H9 (cell line): ENCODE data around the gene AGBL4. TPM values are rescaled to one million over a fixed set of nuclear protein-coding genes. Genes with fewer than 3 reads are reported as not detected.

ENCODE experiments used
- DNase-seq: peaks from one replicate; pipeline ENCODE4 v3.0.0-alpha.2; 2017
- H2AFZ ChIP-seq: one replicate; pipeline ENCODE4 v1.6.1; 2013; ENCODE audit warnings: mild to moderate bottlenecking, low read length, control low read depth, moderate library complexity
- H2AK5ac ChIP-seq: 2 replicates; pipeline ENCODE4 v1.6.1; 2013; ENCODE audit warnings: low read length, control low read depth, mixed read lengths; ENCODE audit not compliant: insufficient read length
- H2BK120ac ChIP-seq: one replicate; pipeline ENCODE4 v1.6.1; 2013; ENCODE audit warnings: low read depth, mild to moderate bottlenecking, low read length, control low read depth, inconsistent platforms; ENCODE audit not compliant: poor library complexity, severe bottlenecking
- H2BK12ac ChIP-seq: 2 replicates; pipeline ENCODE4 v1.6.1; 2013; ENCODE audit warnings: low read length, control low read depth, mixed read lengths, low read depth; ENCODE audit not compliant: insufficient read length
- H2BK15ac ChIP-seq: 2 replicates; pipeline ENCODE4 v1.6.1; 2013; ENCODE audit warnings: low read depth, low read length, control low read depth
- H2BK20ac ChIP-seq: one replicate; pipeline ENCODE4 v1.6.1; 2013; ENCODE audit warnings: low read depth, mild to moderate bottlenecking, low read length, control low read depth, inconsistent platforms; ENCODE audit not compliant: poor library complexity, severe bottlenecking
- H2BK5ac ChIP-seq: 2 replicates; pipeline ENCODE4 v1.6.1; 2013; ENCODE audit warnings: low read length, control low read depth, mixed read lengths; ENCODE audit not compliant: insufficient read length
- H3K14ac ChIP-seq: 2 replicates; pipeline ENCODE4 v1.6.1; 2013; ENCODE audit warnings: low read length, control low read depth; ENCODE audit not compliant: insufficient read depth
- H3K18ac ChIP-seq: 2 replicates; pipeline ENCODE4 v1.6.1; 2013; ENCODE audit warnings: low read depth, mild to moderate bottlenecking, mixed read lengths, low read length, control low read depth; ENCODE audit not compliant: insufficient read length
- H3K23ac ChIP-seq: 2 replicates; pipeline ENCODE4 v1.6.1; 2013; ENCODE audit warnings: low read length, control low read depth, mixed read lengths, low read depth; ENCODE audit not compliant: insufficient read length
- H3K23me2 ChIP-seq: 2 replicates; pipeline ENCODE4 v1.6.1; 2013; ENCODE audit warnings: low read depth, mild to moderate bottlenecking, mixed read lengths, low read length, control low read depth; ENCODE audit not compliant: insufficient read length, poor library complexity, severe bottlenecking
- H3K27ac ChIP-seq: 2 replicates; pipeline ENCODE4 v1.5.1; 2013; ENCODE audit warnings: low read length, control low read depth, mixed read lengths, low read depth; ENCODE audit not compliant: insufficient read length
- H3K27me3 ChIP-seq: 2 replicates; pipeline ENCODE4 v1.6.1; 2013; ENCODE audit warnings: low read length, control low read depth, inconsistent platforms; ENCODE audit not compliant: insufficient read depth
- H3K4ac ChIP-seq: 2 replicates; pipeline ENCODE4 v1.6.1; 2013; ENCODE audit warnings: low read depth, mild to moderate bottlenecking, control low read depth, inconsistent platforms, low read length, moderate library complexity
- H3K4me1 ChIP-seq: 2 replicates; pipeline ENCODE4 v1.6.1; 2013; ENCODE audit warnings: low read length, control low read depth, inconsistent platforms; ENCODE audit not compliant: insufficient read depth
- H3K4me2 ChIP-seq: 2 replicates; pipeline ENCODE4 v1.6.1; 2013; ENCODE audit warnings: low read length, control low read depth, mixed read lengths; ENCODE audit not compliant: insufficient read length, insufficient read depth
- H3K56ac ChIP-seq: 2 replicates; pipeline ENCODE4 v1.6.1; 2013; ENCODE audit warnings: low read depth, mild to moderate bottlenecking, mixed read lengths, low read length, control low read depth; ENCODE audit not compliant: insufficient read length
- H3K79me1 ChIP-seq: 2 replicates; pipeline ENCODE4 v1.6.1; 2013; ENCODE audit warnings: low read depth, mild to moderate bottlenecking, moderate library complexity, low read length, control low read depth, inconsistent platforms; ENCODE audit not compliant: insufficient read depth, poor library complexity, severe bottlenecking
- H3K79me2 ChIP-seq: 2 replicates; pipeline ENCODE4 v1.6.1; 2013; ENCODE audit warnings: low read length, control low read depth, inconsistent platforms; ENCODE audit not compliant: insufficient read depth
- H3K9ac ChIP-seq: 2 replicates; pipeline ENCODE4 v1.6.1; 2013; ENCODE audit warnings: low read length, control low read depth, mixed read lengths; ENCODE audit not compliant: insufficient read length; ENCODE audit errors: extremely low read depth
- H3K9me3 ChIP-seq: one replicate; pipeline ENCODE4 v1.6.1; 2013; ENCODE audit warnings: low read depth, low read length, inconsistent platforms; ENCODE audit not compliant: control insufficient read depth
- H3T11ph ChIP-seq: one replicate; pipeline ENCODE4 v1.6.1; 2013; ENCODE audit warnings: mild to moderate bottlenecking, low read length, control low read depth, inconsistent platforms
- H4K20me1 ChIP-seq: one replicate; pipeline ENCODE4 v1.6.1; 2013; ENCODE audit not compliant: control insufficient read depth, insufficient read length, insufficient read depth
- H4K5ac ChIP-seq: 2 replicates; pipeline ENCODE4 v1.6.1; 2013; ENCODE audit warnings: low read depth, mild to moderate bottlenecking, mixed read lengths, low read length, control low read depth; ENCODE audit not compliant: insufficient read length
- H4K8ac ChIP-seq: replicated peaks from 2 replicates; pipeline ENCODE4 v1.6.1; 2013; ENCODE audit warnings: low read length, control low read depth, mixed read lengths, low read depth; ENCODE audit not compliant: insufficient read length
- H4K91ac ChIP-seq: 2 replicates; pipeline ENCODE4 v1.6.1; 2013; ENCODE audit warnings: low read depth, mild to moderate bottlenecking, moderate library complexity, mixed read lengths, low read length, control low read depth; ENCODE audit not compliant: insufficient read length
- H3K27ac Mint-ChIP-seq, 3 experiments: 2 replicates in 2 of 3; 3 replicates in 1 of 3; pipeline ENCODE4 v1.8.0; 2020 to 2021; ENCODE audit warnings: mixed read lengths in 3 of 3, mild to moderate bottlenecking in 1 of 3, moderate library complexity in 1 of 3
- H3K27me3 Mint-ChIP-seq: 2 replicates; pipeline ENCODE4 v1.8.0; 2021; ENCODE audit warnings: low read depth, mild to moderate bottlenecking, moderate library complexity, mixed read lengths
- H3K36me3 Mint-ChIP-seq, 3 experiments: 2 replicates in 2 of 3; 3 replicates in 1 of 3; pipeline ENCODE4 v1.8.0; 2020 to 2021; ENCODE audit warnings: low read depth in 3 of 3, mixed read lengths in 3 of 3; ENCODE audit not compliant: insufficient read depth in 1 of 3
- H3K4me1 Mint-ChIP-seq, 2 experiments: 2 replicates each; pipeline ENCODE4 v1.8.0; 2020; ENCODE audit warnings: mixed read lengths in 2 of 2
- H3K4me3 Mint-ChIP-seq, 2 experiments: 2 replicates in 1 of 2; 3 replicates in 1 of 2; pipeline ENCODE4 v1.8.0; 2020 to 2021; ENCODE audit warnings: mild to moderate bottlenecking in 2 of 2, mixed read lengths in 2 of 2, moderate library complexity in 1 of 2
- H3K9me3 Mint-ChIP-seq, 2 experiments: 2 replicates in 1 of 2; 3 replicates in 1 of 2; pipeline ENCODE4 v1.8.0; 2020; ENCODE audit warnings: mild to moderate bottlenecking in 2 of 2, mixed read lengths in 2 of 2, moderate library complexity in 1 of 2
- WGBS: extraction: QIAGEN DNeasy Blood & Tissue Kit; methylation state at CpG from one replicate; pipeline ENCODE4 v1.1.7; 2013; ENCODE audit warnings: missing lambda C conversion rate, low lambda C conversion rate, mixed read lengths; ENCODE audit not compliant: insufficient read length; ENCODE audit errors: extremely low coverage; 5-methylcytosine and 5-hydroxymethylcytosine counted together
- total RNA-seq: library from RNA; stranded (reverse); gene quantifications from 2 replicates; pipeline ENCODE4 v1.2.1, GENCODE V29; 2021
- TF ChIP-seq, protein P1 (sequence below): fragments of 200-600 bp; sonication (generic); conservative IDR thresholded peaks from 3 replicates; pipeline ENCODE4 v1.8.0; 2021; ENCODE audit warnings: antibody characterized with exemption, mild to moderate bottlenecking

Gene AGBL4
- total RNA-seq, 1 experiment from 2014 or later, result not detected

DNA sequence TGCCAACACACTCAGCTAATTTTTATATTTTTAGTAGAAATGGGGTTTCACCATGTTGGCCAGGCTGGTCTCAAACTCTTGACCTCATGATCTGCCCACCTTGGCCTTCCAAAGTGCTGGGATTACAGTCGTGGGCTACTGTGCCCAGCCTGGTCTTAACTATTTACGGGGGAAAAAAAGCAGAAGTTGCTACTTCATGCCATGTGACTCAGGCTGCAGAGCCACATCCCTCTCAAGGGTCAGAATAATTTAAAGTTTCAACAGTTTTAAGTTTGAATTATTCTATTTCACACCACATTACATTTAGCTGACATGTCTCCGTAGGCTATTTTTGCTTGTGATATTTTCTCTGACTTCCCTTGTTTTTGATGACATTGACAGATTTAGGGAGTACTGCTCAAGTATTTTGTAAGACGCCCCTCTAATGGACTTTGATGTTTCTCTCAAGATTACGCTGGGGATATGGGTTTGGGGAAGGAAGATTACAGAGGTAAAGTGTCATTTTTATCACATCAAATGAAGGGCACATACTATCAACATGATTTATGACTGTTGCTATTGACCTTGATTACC, 14.6 kb upstream of the AGBL4 start:
- Histone ChIP-seq H3K18ac (no peak overlapping the region), H2BK15ac (no peak overlapping the region), H3K4me2 (no peak overlapping the region), H2AK5ac (no peak overlapping the region), H3K23ac (no peak overlapping the region), H2BK120ac (no peak overlapping the region), H3K56ac (no peak overlapping the region), H3K79me2 (no peaks in the 10 kb centered on the region), H2BK5ac (no peak overlapping the region), H4K91ac (no peak overlapping the region), H4K5ac (no peak overlapping the region), H3K9ac (no peak overlapping the region), H2BK12ac (no peak overlapping the region), H3T11ph (no peak overlapping the region), H3K27ac (no peak overlapping the region), H3K9me3 (peaks cover 6% of the 10 kb centered on the region), H3K4ac (no peak overlapping the region), H4K8ac (no peak overlapping the region), H4K20me1 (no peaks in the 10 kb centered on the region), H3K79me1 (no peaks in the 10 kb centered on the region), H2AFZ (no peak overlapping the region), H3K4me1 (no peaks in the 10 kb centered on the region), H2BK20ac (no peak overlapping the region), H3K27me3 (no peaks in the 10 kb centered on the region), H3K14ac (no peak overlapping the region), H3K23me2 (no peaks in the 10 kb centered on the region)
- no peaks in the 10 kb centered on the region for H3K4me1 Mint-ChIP-seq
- TF ChIP-seq, protein P1, sequence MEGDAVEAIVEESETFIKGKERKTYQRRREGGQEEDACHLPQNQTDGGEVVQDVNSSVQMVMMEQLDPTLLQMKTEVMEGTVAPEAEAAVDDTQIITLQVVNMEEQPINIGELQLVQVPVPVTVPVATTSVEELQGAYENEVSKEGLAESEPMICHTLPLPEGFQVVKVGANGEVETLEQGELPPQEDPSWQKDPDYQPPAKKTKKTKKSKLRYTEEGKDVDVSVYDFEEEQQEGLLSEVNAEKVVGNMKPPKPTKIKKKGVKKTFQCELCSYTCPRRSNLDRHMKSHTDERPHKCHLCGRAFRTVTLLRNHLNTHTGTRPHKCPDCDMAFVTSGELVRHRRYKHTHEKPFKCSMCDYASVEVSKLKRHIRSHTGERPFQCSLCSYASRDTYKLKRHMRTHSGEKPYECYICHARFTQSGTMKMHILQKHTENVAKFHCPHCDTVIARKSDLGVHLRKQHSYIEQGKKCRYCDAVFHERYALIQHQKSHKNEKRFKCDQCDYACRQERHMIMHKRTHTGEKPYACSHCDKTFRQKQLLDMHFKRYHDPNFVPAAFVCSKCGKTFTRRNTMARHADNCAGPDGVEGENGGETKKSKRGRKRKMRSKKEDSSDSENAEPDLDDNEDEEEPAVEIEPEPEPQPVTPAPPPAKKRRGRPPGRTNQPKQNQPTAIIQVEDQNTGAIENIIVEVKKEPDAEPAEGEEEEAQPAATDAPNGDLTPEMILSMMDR, result no peak
- H3K27ac Mint-ChIP-seq, result no peak overlapping the region
- H3K36me3 Mint-ChIP-seq, result peaks cover 0 to 21% (median 6%) of the 10 kb centered on the region in 3 experiments; a peak in 3 of 7 replicates
- H3K4me3 Mint-ChIP-seq, result no peak overlapping the region
- no peak for DNase-seq
- H3K9me3 Mint-ChIP-seq, result peaks cover 61 to 91% of the 10 kb centered on the region in 2 experiments
- WGBS, result no CpG with 5 or more reads among the region's 5 CpGs
- peaks cover 5% of the 10 kb centered on the region for H3K27me3 Mint-ChIP-seq
